Measurements from ENCODE around the gene SLC22A12. TPM values are rescaled to one million over a fixed set of nuclear protein-coding genes. Genes with fewer than 3 reads are reported as not detected.
A peak's percentile ranks its signal among the peaks of the same experiment; 100 is the strongest.

Gene SLC22A12
- polyA plus RNA-seq, 3 donors from 2014 or later: not detected

DNA sequence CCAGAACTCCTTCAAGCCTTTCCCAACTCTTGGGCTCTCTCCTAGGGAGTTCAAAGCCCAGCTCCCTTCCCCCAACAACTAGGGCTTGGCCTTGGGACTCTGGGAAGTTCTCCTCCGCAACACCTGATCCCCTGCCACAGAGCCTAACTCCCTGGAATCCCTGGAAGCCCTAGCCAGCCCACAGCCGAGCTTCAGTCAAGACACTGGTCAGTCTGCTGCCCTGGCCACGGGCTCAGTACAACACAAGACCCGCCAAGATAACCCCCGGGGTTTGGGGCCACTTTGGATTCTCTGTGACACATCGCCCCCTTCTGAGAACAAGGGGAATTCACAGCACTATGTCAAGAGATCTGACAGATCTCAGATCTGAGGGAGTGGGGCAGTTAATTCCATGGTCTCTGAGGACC, 58.3 kb downstream of the SLC22A12 start:
- DNase-seq: no peak
- H3K36me3 Mint-ChIP-seq: peaks cover 0 to 3% (median 0%) of the 10 kb centered on the region in 3 donors
- peaks cover 0 to 23% (median 4%) of the 10 kb centered on the region in 3 donors for H3K27me3 Mint-ChIP-seq (ENCODE audit: low read depth in 3 of 3)
- no peaks in the 10 kb centered on the region for H3K9me3 Mint-ChIP-seq
- no peak overlapping the region for H3K4me3 Mint-ChIP-seq
- no peak overlapping the region for H3K27ac Mint-ChIP-seq
- no peaks in the 10 kb centered on the region for H3K4me1 Mint-ChIP-seq

DNA sequence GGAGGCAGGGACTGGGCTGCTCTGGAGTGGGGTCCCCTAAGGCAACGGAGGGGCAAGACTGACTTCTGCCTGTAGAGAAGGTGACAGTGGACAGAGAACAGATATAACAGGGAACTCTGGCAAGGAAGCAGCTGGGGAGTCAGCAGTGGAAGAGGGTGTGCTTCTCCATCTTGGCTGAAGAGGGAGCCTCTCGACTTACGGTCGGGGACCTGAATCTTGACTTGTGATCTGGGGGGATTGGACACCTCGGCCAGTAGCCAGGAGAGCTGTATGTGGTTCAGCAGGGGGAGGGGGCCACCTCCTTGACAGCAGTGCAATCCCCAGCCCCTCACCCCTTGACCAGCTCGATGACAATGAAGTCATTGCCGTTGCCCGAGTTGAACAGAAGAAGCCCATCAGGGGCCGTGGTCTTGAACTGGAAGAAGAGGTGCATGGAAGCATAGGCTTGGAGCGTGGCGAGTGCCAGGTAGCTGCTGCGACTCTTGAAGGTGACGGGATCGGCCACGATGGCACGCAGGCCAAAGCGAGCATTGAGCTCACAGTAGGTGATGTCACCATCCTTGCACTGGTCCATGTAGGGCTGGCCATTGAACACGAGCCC, 60.0 kb downstream of the SLC22A12 start:
- Mint-ChIP-seq H3K9me3 (no peaks in the 10 kb centered on the region), H3K36me3 (no peaks in the 10 kb centered on the region), H3K4me1 (no peaks in the 10 kb centered on the region), H3K27ac (peak overlapping the region in 1 of 6 donors; percentile 31), H3K4me3 (no peak overlapping the region), H3K27me3 (ENCODE audit: low read depth in 3 of 3) (peaks cover 0 to 21% (median 4%) of the 10 kb centered on the region in 3 donors)
- no peak for DNase-seq

Other genes with a start within 250 kb of the SLC22A12 start
- 10 to 100 TPM in 1 of 3 donors, 1 to 10 TPM in 2; 5.0 to 16.7 (median 8.5) TPM for gene RPS6KA4, start 232.1 kb upstream of the SLC22A12 start, polyA plus RNA-seq
- gene SLC22A11, start 35.3 kb upstream of the SLC22A12 start, polyA plus RNA-seq: not detected
- gene NRXN2, start 132.0 kb downstream of the SLC22A12 start, polyA plus RNA-seq: 1 to 10 TPM in 2 of 3 donors, under 1 TPM in 1; 0.44 to 3.6 (median 3.2) TPM
- 100 to 1,000 TPM; 142 to 165 (median 154) TPM for gene RASGRP2, start 152.9 kb downstream of the SLC22A12 start, polyA plus RNA-seq
- 1 to 10 TPM in 1 of 3 donors, under 1 TPM in 1, not detected in 1; 0.63 to 1.1 TPM for gene PYGM, start 168.8 kb downstream of the SLC22A12 start, polyA plus RNA-seq
- gene SF1, start 187.3 kb downstream of the SLC22A12 start, polyA plus RNA-seq: 100 to 1,000 TPM in 1 of 3 donors, 10 to 100 TPM in 2; 51.1 to 142 (median 56.3) TPM
- 10 to 100 TPM in 2 of 3 donors, 1 to 10 TPM in 1; 9.2 to 16.4 (median 15.9) TPM for gene MAP4K2, start 212.0 kb downstream of the SLC22A12 start, polyA plus RNA-seq
- gene MEN1, start 219.3 kb downstream of the SLC22A12 start, polyA plus RNA-seq: 10 to 100 TPM; 15.3 to 36.1 (median 27.1) TPM

Data from immature natural killer cell (primary cell).